OCI-M2 (cell line): ENCODE data around the gene SLC22A31.
"Not testable (repeated sequence)": the region's sequence is repeated elsewhere in the genome, so short reads cannot be mapped to it uniquely, and the experiment has no call there.

Source experiments
- DNase-seq: peaks from one replicate; lab custom pipeline; 2025; ENCODE audit not compliant: unreplicated experiment; lab: John Stamatoyannopoulos, UW

SLC22A31 gene

GRCh38 chr16:89166696-89167424 is 33.5 kb downstream of the SLC22A31 start:
- DNase-seq: no peak

- DNase-seq: not testable (repeated sequence)
Measured at GRCh38 chr16:89165681-89165979, 34.7 kb downstream of the SLC22A31 start.

GRCh38 chr16:89164847-89165680 is 35.3 kb downstream of the SLC22A31 start:
- no peak for DNase-seq

- DNase-seq: no peak
Measured at GRCh38 chr16:89164436-89164835, 35.9 kb downstream of the SLC22A31 start.

- no peak for DNase-seq
Measured at GRCh38 chr16:89163297-89163696, 37.0 kb downstream of the SLC22A31 start.

GRCh38 chr16:89161763-89162713 is 38.3 kb downstream of the SLC22A31 start:
- no peak for DNase-seq

- DNase-seq: no peak
Measured at GRCh38 chr16:89160977-89161701, 39.2 kb downstream of the SLC22A31 start.

- DNase-seq: no peak
Measured at GRCh38 chr16:89159850-89160354, 40.4 kb downstream of the SLC22A31 start.

GRCh38 chr16:89159066-89159849 is 41.1 kb downstream of the SLC22A31 start:
- no peak for DNase-seq

- DNase-seq: no peak
Measured at GRCh38 chr16:89157778-89158177, 42.6 kb downstream of the SLC22A31 start.

GRCh38 chr16:89156740-89157645 is 43.3 kb downstream of the SLC22A31 start:
- DNase-seq: no peak

- no peak for DNase-seq
Measured at GRCh38 chr16:89155851-89156739, 44.2 kb downstream of the SLC22A31 start.

- no peak for DNase-seq
Measured at GRCh38 chr16:89155184-89155679, 45.1 kb downstream of the SLC22A31 start.

- DNase-seq: no peak
Measured at GRCh38 chr16:89154390-89155183, 45.8 kb downstream of the SLC22A31 start.

- no peak for DNase-seq
Measured at GRCh38 chr16:89153848-89154271, 46.5 kb downstream of the SLC22A31 start.

- DNase-seq: no peak
Measured at GRCh38 chr16:89152831-89153700, 47.3 kb downstream of the SLC22A31 start.
